GM23248 (cell line): ENCODE measurements around the gene GABBR2.

Source experiments
- EZH2 ChIP-seq: fragments of 200-600 bp; sonication (generic); IDR thresholded peaks from 2 replicates; pipeline ENCODE4 v1.6.1; 2018; ENCODE audit warnings: antibody characterized with exemption, mild to moderate bottlenecking; ENCODE audit not compliant: insufficient read depth, poor library complexity, severe bottlenecking
- EZH2phosphoT487 ChIP-seq: fragments of 200-600 bp; sonication (generic); IDR thresholded peaks from 2 replicates; pipeline ENCODE4 v1.6.1; 2018; ENCODE audit warnings: antibody characterized with exemption, moderate library complexity, mild to moderate bottlenecking, low read depth; ENCODE audit not compliant: insufficient read depth

- TF ChIP-seq EZH2 (no peak), EZH2phosphoT487 (no peak)
These were observed 43.2 kb downstream of the GABBR2 start for GRCh38 chr9:98665501-98665900.
